Measurements from ENCODE around the gene RBPJ. TPM values are rescaled to one million over a fixed set of nuclear protein-coding genes. Genes with fewer than 3 reads are reported as not detected.

The RBPJ gene
- total RNA-seq, 1 experiment from 2014 or later: 53.8 TPM

- Histone ChIP-seq H2AFZ (no peak overlapping the region), H3F3A (ENCODE audit: insufficient read depth, low read depth) (no peaks in the 10 kb centered on the region), H3K79me2 (ENCODE audit: low read depth) (no peaks in the 10 kb centered on the region), H3K27me3 (ENCODE audit: insufficient read depth, low read depth) (no peaks in the 10 kb centered on the region), H3K4me2 (no peak overlapping the region), H3K9me3 (ENCODE audit: insufficient read depth, low read depth) (no peaks in the 10 kb centered on the region), H3K9me2 (ENCODE audit: insufficient read depth) (no peaks in the 10 kb centered on the region), H3K4me1 (replicated peaks; ENCODE audit: insufficient read depth) (no peaks in the 10 kb centered on the region), H3K27ac (no peak overlapping the region), H3K4me3 (no peak overlapping the region), H4K20me1 (ENCODE audit: insufficient read depth) (no peaks in the 10 kb centered on the region), H3K36me3 (ENCODE audit: low read depth) (no peaks in the 10 kb centered on the region)
- BruUV-seq (replicated peaks): no TSS peak
- ChIA-PET POLR2A (ENCODE audit: unreplicated experiment) (no interaction called here), CTCF (no interaction called here)
- intact Hi-C loops (cut with micrococcal nuclease; ENCODE audit: unreplicated experiment): no loop called here
- no peak for DNase-seq
- TF ChIP-seq CTCF (conservative IDR thresholded peaks at IDR 0.05) (no peak), EZH2 (IDR thresholded peaks at IDR 0.05; ENCODE audit: low read depth) (no peak)
Observed at GRCh38 chr4:26473893-26474292, 153.1 kb downstream of the RBPJ start.

DNA sequence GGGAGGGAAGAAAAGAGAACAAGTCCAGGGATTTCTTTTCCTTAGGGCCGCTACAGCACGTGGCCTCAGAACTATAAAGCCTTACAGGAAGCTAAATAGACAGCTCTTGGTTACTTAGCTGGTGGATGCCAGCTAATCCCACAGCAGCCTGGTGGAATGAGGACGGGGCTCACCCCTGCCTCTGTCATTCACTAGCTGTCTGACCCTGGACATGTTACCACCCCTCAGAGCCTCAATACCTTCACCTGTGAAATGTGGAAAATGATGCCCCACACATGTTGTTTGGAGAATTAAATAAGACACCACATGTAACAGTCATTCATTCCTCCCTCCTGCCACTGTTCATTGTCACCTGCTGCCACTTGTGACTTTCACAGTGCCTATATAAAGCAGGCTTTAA lies 153.7 kb downstream of the RBPJ start:
- H3K4me1 ChIP-seq (replicated peaks; ENCODE audit: insufficient read depth): no peaks in the 10 kb centered on the region
- H3K9me3 ChIP-seq (ENCODE audit: insufficient read depth, low read depth): no peaks in the 10 kb centered on the region
- POLR2A ChIA-PET (ENCODE audit: unreplicated experiment): no interaction called here
- H3K4me3 ChIP-seq: no peak overlapping the region
- H3K27ac ChIP-seq: no peak overlapping the region
- TF ChIP-seq CTCF (conservative IDR thresholded peaks at IDR 0.05) (no peak), EZH2 (IDR thresholded peaks at IDR 0.05; ENCODE audit: low read depth) (no peak)
- H3K27me3 ChIP-seq (ENCODE audit: insufficient read depth, low read depth): no peaks in the 10 kb centered on the region
- H4K20me1 ChIP-seq (ENCODE audit: insufficient read depth): no peaks in the 10 kb centered on the region
- CTCF ChIA-PET: no interaction called here
- no peak overlapping the region for H2AFZ ChIP-seq
- H3F3A ChIP-seq (ENCODE audit: insufficient read depth, low read depth): no peaks in the 10 kb centered on the region
- no peaks in the 10 kb centered on the region for H3K36me3 ChIP-seq (ENCODE audit: low read depth)
- H3K4me2 ChIP-seq: no peak overlapping the region
- H3K79me2 ChIP-seq (ENCODE audit: low read depth): no peaks in the 10 kb centered on the region
- DNase-seq: no peak
- BruUV-seq (replicated peaks): no TSS peak
- intact Hi-C loops (cut with micrococcal nuclease; ENCODE audit: unreplicated experiment): no loop called here
- no peaks in the 10 kb centered on the region for H3K9me2 ChIP-seq (ENCODE audit: insufficient read depth)

DNA sequence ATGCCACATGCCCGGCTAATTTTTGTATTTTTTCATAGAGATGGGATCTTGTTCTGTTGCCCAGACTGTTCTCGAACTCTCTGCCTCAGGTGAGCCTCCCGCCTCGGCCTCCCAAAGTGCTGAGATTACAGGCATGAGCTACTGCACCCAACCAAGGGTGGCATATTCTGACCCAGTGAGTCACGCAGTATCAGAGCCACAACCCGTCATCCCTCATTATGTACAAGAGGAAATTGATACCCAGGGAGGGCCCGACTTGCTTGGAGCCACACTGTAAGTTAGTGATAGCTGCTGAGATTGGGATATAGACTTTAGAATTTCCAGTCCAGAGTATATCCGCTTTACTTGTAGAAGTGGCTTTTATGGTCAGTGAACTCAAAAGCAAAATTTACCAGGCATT lies 154.9 kb downstream of the RBPJ start:
- Histone ChIP-seq H3K79me2 (ENCODE audit: low read depth) (no peaks in the 10 kb centered on the region), H3F3A (ENCODE audit: insufficient read depth, low read depth) (no peaks in the 10 kb centered on the region)

More for the DNA sequence above, 154.9 kb downstream of the RBPJ start:
- ChIA-PET CTCF (no interaction called here), POLR2A (ENCODE audit: unreplicated experiment) (no interaction called here)
- no peaks in the 10 kb centered on the region for H3K27me3 ChIP-seq (ENCODE audit: insufficient read depth, low read depth)
- H2AFZ ChIP-seq: no peak overlapping the region
- BruUV-seq (replicated peaks): no TSS peak
- no peaks in the 10 kb centered on the region for H3K4me1 ChIP-seq (replicated peaks; ENCODE audit: insufficient read depth)
- no peaks in the 10 kb centered on the region for H3K9me2 ChIP-seq (ENCODE audit: insufficient read depth)
- H3K4me2 ChIP-seq: no peak overlapping the region
- intact Hi-C loops (cut with micrococcal nuclease; ENCODE audit: unreplicated experiment): no loop called here
- no peaks in the 10 kb centered on the region for H3K9me3 ChIP-seq (ENCODE audit: insufficient read depth, low read depth)
- no peaks in the 10 kb centered on the region for H3K36me3 ChIP-seq (ENCODE audit: low read depth)
- no peak overlapping the region for H3K27ac ChIP-seq
- no peaks in the 10 kb centered on the region for H4K20me1 ChIP-seq (ENCODE audit: insufficient read depth)
- TF ChIP-seq CTCF (conservative IDR thresholded peaks at IDR 0.05): no peak
- TF ChIP-seq EZH2 (IDR thresholded peaks at IDR 0.05; ENCODE audit: low read depth): no peak
- DNase-seq: no peak
- H3K4me3 ChIP-seq: no peak overlapping the region
